HT-29 (cell line): ENCODE measurements around the gene NGFR. TPM values are rescaled to one million over a fixed set of nuclear protein-coding genes. Genes with fewer than 3 reads are reported as not detected.

Experiments used
- DNase-seq: peaks from one replicate; pipeline ENCODE4 v3.0.0-alpha.2; 2015; ENCODE audit warnings: low spot score
- total RNA-seq: library from RNA; depleted of rRNA; stranded (reverse); fragments of >200 nt; shearing (Covaris generic); gene quantifications from 2 replicates; pipeline ENCODE4 v1.2.3, GENCODE V29; 2014; rRNA removed

The NGFR gene
- 0.05 TPM in 1 of 2 replicates, not detected in the other for total RNA-seq

- DNase-seq: peak; percentile 10
These were observed at the start of gene NGFR for GRCh38 chr17:49494986-49495841. TSS of gene NGFR (plus strand) at chr17:49495293. CDS start at chr17:49495418, 125 bp downstream.

DNA sequence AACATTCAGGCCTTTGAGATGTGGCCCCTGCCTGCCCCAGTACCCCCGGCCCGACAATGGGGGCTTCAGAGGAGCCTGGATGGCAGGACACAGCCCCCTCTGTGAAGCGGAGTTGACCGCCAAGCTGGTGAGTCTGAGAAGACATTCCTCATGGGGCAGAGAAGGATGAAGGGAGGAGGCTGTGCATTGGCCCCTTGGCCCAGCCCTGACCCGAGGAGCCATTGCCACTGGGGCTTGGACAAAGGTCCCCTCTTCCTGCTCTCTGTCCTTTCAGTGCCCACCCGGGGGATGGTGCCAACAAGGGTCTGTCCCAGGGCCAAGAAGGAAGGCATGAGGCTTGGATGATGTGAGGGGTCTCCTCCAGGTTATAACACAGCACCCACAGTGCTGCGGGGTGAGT lies 49.5 kb upstream of the NGFR start:
- DNase-seq: no peak

DNA sequence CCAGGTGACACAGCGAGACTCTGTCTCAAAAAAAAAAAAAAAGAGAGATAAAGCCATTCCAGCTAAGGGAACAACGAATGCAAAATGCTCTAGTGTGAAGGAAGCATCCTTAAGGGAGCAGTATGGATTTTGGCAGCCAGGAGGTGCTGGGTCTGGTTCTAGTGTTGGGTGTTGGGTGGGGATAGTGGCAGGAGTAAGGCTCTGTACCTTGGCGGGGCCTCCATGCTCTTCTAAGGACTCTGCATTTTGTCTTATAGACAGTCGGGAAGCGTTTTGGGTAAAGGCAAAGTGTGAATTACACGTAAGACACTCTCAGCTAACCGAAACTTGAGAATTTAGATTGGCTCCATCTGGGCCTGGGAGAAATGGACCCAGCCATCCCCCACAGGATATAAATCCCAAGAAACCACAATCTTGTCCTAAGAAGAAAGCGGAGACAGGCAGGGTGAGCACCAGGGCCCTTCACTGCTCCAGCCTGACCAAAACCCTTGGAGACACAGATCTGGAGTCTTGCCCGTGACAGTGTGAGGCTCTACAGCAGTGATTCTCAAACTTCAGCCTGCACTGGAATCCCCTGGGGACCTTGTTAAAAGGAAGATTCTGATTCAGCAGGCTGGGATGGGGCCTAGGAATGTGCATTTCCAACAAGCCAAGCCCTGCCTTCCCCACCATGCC lies 47.3 kb upstream of the NGFR start:
- no peak for DNase-seq

DNA sequence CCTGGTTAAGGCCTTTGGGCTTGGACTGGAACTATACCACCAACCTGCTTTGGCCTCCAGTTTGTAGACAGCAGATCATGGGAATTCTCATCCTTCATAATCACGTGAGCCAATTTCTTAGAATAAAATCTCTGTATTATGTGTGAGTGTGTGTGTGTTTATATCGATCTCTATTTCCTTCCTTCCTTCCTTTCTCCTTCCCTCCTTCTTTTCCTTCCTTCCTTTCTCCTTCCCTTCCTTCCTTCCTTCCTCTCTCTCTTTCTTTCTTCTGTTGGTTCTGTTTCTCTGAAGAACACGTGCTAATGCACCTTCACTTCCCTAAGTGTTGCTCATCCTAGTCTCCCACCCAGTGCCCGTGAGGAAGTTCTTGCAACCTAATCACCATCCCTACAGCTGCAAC lies 44.9 kb upstream of the NGFR start:
- DNase-seq: no peak

DNA sequence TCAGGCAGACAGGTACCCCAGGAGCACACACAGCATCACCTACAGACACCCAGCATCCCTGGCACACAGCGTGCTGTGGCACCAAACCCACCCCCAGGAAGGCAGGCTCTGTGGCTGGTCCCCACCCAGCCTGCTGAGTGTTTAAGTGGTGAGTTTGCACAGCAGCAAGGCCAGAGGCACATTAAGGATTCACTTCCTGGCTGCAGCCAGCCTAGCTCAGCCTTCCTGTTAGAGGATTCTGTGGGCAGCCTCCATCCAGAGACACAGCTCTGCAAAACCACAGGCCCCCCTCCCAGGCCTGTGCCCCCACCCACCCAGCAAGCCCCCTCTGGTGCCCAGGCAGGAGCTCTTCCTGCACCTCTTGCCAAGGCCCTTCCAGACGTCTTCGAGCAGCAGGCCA lies 44.4 kb upstream of the NGFR start:
- DNase-seq: no peak

DNA sequence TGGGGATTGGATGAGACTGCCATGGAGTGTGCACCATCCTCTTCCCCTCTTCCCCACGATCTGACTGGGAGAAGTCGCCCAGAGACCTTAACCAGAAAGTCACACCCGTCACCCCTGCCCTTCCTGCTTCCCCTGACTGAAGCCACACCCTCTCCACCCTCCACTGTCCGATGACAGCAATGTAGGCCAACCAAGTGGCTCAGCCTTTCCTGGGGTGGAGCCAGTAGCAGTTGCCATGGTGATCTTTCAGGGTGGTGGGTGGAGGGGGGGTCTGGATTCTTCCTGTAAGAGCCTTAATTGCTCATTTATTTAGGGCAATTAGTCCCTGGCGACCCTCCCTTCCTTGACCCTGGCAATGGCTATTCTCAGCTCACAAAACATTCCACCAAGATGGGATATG lies 42.9 kb upstream of the NGFR start:
- DNase-seq: no peak

GRCh38 chr17:49452661-49453060 lies 42.4 kb upstream of the NGFR start:
- DNase-seq: no peak

DNA sequence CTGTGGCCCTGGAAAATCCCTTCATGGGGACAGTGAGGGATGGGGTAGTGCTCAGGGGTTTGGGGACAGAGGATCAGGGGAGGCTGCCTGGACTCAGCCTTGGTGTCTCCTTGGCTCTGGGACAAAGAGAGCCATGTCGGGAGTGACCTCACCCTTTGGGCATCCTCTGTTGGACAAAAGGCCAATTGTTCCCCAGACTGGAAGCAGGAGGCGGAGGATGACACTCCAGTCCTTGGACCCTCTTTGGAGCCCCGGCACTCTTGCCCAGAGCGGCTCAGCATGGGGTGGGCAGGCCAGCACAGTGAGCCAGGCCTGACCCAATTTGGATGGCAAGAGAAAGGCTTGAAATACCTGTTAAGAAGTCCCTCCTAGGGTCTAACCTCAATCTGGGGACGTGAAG lies 41.0 kb upstream of the NGFR start:
- no peak for DNase-seq

DNA sequence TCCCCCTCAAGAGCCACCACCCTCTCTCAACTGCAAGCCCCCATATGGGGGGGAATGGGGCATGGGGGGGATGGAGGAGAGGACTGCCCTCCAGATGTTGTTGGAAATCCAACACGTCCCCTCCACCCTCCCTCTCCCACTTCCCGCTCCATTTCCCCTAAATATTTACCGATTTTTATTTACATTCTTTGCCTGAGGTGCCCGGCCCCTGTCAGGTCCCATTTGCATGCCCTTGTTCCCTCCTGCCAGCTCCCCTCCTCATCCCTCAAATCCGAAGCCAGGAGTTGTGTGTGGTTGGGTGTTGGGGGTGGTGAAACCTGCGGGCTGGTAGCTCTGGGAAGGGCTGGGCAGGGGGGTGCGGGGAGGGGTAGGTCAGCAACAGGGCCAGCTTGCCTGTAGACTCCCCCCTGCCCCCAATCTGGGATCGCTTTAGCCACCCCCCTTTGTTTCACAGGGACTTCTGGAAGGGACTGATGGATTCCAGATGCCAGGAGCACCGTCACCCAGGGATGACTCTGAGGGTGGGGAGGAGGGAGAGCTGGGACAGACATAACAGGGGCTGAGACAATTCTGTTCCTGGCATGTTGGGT lies 39.7 kb upstream of the NGFR start:
- no peak for DNase-seq

- no peak for DNase-seq
These were observed 38.7 kb upstream of the NGFR start for GRCh38 chr17:49456183-49456965.

DNA sequence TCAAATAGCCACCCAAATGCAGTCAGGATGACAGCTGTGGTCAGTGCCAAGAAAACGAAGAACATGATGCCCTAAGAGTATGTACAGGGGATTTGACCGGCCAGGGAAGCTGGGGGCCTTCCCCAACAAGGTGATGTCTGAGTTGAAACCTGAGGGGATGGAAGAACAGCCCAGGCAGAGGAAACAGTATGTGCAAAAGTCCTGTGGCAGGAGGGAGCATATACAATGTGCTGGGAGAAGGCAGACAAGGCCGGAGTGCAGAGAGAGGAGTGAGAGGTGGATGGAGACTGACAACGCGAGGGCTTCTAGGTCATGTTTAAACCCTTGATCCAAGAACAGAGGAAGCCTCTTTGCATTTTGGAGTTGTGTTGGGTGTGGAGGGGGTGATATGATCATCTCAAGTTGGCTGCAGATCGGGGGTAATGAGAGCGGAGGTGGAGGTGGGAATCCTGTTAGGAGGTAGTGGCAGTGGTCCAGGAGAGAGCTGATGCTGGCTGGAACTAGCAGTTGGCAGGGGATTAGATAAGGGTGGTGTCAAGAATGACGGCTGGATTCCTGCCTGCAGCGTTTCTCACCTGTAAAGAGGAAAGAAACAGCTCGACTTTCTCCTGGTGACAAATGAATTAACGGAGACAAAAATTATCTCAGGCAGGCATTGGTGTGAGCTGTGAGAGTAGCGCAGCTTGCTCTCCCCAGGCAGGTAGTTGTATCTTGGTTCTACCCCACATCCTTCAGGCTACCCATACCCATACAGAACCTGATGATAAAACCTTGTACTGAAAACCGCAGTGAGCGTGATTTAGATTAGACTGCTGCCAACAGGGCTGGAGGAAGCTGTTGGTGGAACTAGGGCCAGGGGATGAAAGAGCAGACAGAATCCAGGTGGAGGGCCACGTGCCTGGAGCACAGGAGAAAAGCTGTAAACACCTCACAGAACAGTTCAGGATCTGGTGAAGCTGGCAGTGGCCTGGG lies 37.2 kb upstream of the NGFR start:
- DNase-seq: no peak

DNA sequence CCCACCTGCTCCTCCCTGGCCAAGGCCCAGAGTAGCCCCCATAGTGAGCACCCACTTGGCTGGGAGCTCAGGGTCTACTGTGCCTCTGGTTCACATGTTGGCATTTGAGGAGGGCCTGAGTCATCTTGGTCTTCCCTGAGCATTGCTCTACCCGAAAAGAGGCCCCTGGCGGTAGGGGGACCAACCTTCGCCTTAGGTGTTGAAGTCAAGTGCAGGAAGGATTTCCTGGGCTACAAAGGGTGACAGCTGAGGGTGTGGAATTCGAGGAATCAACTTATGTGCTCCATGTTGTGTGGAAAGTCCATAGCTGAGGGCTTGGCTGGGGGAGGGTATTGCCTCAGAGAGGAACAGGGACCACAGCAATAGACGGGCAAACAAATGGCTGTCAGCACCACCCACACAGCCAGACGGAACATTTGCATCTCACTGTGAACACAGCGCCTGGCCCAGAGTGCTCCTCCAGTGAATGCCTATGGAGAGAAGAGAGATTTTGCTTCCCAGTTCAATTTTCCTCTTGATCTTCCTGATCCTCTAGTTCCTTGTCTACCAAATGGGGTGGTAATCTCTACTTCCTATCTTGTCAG lies 35.6 kb upstream of the NGFR start:
- DNase-seq: no peak

- no peak for DNase-seq
These were observed 34.7 kb upstream of the NGFR start for GRCh38 chr17:49460401-49460800.

- DNase-seq: no peak
These were observed 33.5 kb upstream of the NGFR start for GRCh38 chr17:49461580-49461979.

DNA sequence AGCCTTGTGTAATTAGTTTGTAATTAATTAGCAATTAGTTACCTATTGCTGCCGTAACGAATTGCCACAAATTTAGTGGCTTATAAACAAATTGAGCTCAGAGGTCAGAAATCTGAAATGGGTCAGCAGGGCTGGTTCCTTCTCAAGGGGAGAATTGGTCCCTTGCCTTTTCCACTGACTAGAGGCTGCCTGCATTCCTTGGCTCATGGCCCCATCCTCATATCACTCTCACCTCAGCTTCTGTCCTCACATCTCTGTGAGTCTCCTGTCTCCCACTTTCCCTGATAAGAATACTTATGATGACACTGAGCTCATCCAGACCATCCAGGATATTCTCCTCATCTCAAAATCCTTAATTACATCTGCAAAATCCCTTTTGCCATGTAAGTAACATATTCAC lies 31.0 kb upstream of the NGFR start:
- no peak for DNase-seq

GRCh38 chr17:49465331-49465903 lies 29.7 kb upstream of the NGFR start:
- DNase-seq: no peak

DNA sequence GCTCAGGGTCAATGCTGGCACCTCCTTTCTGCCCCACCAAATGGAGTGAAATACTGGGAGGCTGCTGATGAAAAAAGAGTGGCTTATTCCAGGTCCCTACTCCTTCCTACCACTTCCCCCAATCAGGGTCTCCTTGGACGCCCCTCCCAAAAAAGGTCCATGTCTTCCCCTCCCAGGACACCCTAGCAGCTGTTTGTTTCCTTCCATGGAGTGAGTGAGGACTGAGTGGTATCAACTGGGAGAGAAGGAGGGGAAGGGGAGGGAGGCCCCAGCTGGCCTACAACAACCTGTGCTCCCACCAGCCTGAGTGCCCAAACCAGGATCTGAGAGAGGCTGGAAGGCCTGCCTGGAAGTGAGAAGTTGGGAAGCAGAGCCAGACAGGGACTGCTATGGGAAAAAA lies 28.7 kb upstream of the NGFR start:
- DNase-seq: no peak

GRCh38 chr17:49467175-49467574 lies 27.9 kb upstream of the NGFR start:
- DNase-seq: no peak

- DNase-seq: no peak
These were observed 26.2 kb upstream of the NGFR start for GRCh38 chr17:49468811-49469385.
